SHP77 (cell line): ENCODE results near the gene CEP78.
A peak's percentile ranks its signal among the peaks of the same experiment; 100 is the strongest.
"Not testable (repeated sequence)": the region's sequence is repeated elsewhere in the genome, so short reads cannot be mapped to it uniquely, and the experiment has no call there.

Experiments used
- DNase-seq, 2 experiments: peaks; one replicate each; lab custom pipeline; 2025; lab: John Stamatoyannopoulos, UW

The CEP78 gene

GRCh38 chr9:78235762-78236550 is at the start of gene CEP78:
CEP78 (plus strand) TSS chr9:78236075; CDS start chr9:78236351, 276 bp downstream.
- peak; percentile 66 to 86 for DNase-seq

GRCh38 chr9:78187763-78188484 is 48.0 kb upstream of the CEP78 start:
- no peak for DNase-seq

- no peak for DNase-seq
Observed at GRCh38 chr9:78188594-78188993, 47.3 kb upstream of the CEP78 start.

GRCh38 chr9:78189001-78189400 is 46.9 kb upstream of the CEP78 start:
- no peak for DNase-seq

- no peak for DNase-seq
Observed at GRCh38 chr9:78189461-78189860, 46.4 kb upstream of the CEP78 start.

GRCh38 chr9:78191931-78192330 is 43.9 kb upstream of the CEP78 start:
- DNase-seq = no peak

- DNase-seq = no peak
Observed at GRCh38 chr9:78196258-78196657, 39.6 kb upstream of the CEP78 start.

- DNase-seq = peak in 1 of 2 experiments; percentile 26
Observed at GRCh38 chr9:78201158-78201777, 34.6 kb upstream of the CEP78 start.

GRCh38 chr9:78207319-78207718 is 28.6 kb upstream of the CEP78 start:
- DNase-seq = no peak

- DNase-seq = no peak
Observed at GRCh38 chr9:78207901-78208300, 28.0 kb upstream of the CEP78 start.

- DNase-seq = no peak
Observed at GRCh38 chr9:78209127-78209526, 26.7 kb upstream of the CEP78 start.

- DNase-seq = no peak
Observed at GRCh38 chr9:78210841-78211301, 25.0 kb upstream of the CEP78 start.

GRCh38 chr9:78212868-78213267 is 23.0 kb upstream of the CEP78 start:
- no peak for DNase-seq

GRCh38 chr9:78213712-78214111 is 22.2 kb upstream of the CEP78 start:
- DNase-seq = no peak

- DNase-seq = no peak
Observed at GRCh38 chr9:78214492-78214891, 21.4 kb upstream of the CEP78 start.

- no peak for DNase-seq
Observed at GRCh38 chr9:78215706-78216105, 20.2 kb upstream of the CEP78 start.

- DNase-seq = no peak
Observed at GRCh38 chr9:78218890-78219289, 17.0 kb upstream of the CEP78 start.

GRCh38 chr9:78221425-78221824 is 14.4 kb upstream of the CEP78 start:
- DNase-seq = no peak

GRCh38 chr9:78221841-78222240 is 14.0 kb upstream of the CEP78 start:
- not testable (repeated sequence) for DNase-seq

GRCh38 chr9:78230761-78231160 is 5.1 kb upstream of the CEP78 start:
- DNase-seq = no peak

GRCh38 chr9:78232471-78232870 is 3.4 kb upstream of the CEP78 start:
- DNase-seq = not testable (repeated sequence)

GRCh38 chr9:78234810-78235209 is 1.1 kb upstream of the CEP78 start:
- DNase-seq = no peak

- no peak for DNase-seq
Observed at GRCh38 chr9:78235256-78235761, 566 bp upstream of the CEP78 start.
